ENCODE results near the gene SOX3.

- TF ChIP-seq ZNF142 (CRISPR knock-in tag; IDR thresholded peaks at IDR 0.05) (no peak), ZNF274 (CRISPR knock-in tag; IDR thresholded peaks at IDR 0.05) (no peak), HCFC1 (IDR thresholded peaks at IDR 0.05; ENCODE audit: low read depth, low read length) (no peak), GABPB1 (CRISPR knock-in tag; IDR thresholded peaks at IDR 0.05) (no peak), BRCA1 (CRISPR knock-in tag; IDR thresholded peaks at IDR 0.05) (no peak), POLR2A (IDR thresholded peaks at IDR 0.05; ENCODE audit: insufficient read depth in 1 of 2, low read depth in 2 of 2, low read length in 2 of 2) (no peak), CHD4 (IDR thresholded peaks at IDR 0.05; ENCODE audit: borderline replicate concordance, low read length) (no peak), ETV5 (CRISPR knock-in tag; IDR thresholded peaks at IDR 0.05; ENCODE audit: borderline replicate concordance) (no peak), CCAR2 (optimal IDR thresholded peaks at IDR 0.05; ENCODE audit: low read depth, low read length) (no peak), ELF4 (CRISPR knock-in tag; IDR thresholded peaks at IDR 0.05; ENCODE audit: borderline replicate concordance) (no peak)
These were observed 1.0 kb downstream of the SOX3 start for GRCh38 chrX:140503714-140504351.
